Measurements from ENCODE around the gene GPC1.

DNA sequence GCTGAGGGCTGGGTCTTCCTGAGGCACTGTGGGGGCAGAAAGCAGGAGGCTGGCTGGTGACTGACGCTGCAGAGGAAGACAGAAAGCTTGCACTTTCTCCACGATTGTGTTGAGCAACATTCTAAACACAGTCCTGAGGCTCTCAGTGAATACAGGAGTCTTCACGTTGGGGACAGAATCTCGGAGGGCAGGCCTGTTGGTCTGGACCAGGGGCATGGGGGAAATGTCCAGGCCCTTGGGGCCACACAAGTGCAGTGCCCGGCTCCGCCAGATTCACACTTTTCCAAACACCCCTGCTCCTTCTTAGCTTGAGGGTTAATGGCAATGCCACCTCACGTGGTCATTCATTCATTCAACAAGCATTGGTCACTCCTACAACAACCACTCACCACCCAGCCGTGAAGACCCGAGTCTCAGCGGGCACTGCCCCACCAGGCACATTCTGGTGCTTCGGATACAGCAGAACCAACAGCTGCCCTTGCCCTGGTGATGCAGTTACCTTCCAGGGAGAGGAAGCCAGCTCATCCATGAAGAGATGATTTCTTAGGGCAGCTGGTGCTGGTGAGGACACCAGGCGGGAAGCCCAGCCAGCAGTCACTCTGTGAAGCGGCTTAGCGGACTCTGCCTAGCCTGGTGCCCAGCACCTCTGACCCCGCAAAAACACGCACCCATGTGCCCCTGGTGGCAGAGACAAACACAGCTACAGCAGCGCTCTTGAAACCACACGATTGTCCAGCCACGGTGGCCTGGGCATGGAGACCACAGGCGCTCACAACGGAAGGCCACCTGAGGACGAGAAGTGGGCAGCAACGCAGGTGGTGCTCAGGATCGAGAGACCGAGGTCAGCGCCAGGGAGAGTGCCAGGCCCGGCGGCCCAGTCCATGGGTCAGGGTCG is 10.9 kb upstream of the GPC1 start:
- TF ChIP-seq, protein P1, sequence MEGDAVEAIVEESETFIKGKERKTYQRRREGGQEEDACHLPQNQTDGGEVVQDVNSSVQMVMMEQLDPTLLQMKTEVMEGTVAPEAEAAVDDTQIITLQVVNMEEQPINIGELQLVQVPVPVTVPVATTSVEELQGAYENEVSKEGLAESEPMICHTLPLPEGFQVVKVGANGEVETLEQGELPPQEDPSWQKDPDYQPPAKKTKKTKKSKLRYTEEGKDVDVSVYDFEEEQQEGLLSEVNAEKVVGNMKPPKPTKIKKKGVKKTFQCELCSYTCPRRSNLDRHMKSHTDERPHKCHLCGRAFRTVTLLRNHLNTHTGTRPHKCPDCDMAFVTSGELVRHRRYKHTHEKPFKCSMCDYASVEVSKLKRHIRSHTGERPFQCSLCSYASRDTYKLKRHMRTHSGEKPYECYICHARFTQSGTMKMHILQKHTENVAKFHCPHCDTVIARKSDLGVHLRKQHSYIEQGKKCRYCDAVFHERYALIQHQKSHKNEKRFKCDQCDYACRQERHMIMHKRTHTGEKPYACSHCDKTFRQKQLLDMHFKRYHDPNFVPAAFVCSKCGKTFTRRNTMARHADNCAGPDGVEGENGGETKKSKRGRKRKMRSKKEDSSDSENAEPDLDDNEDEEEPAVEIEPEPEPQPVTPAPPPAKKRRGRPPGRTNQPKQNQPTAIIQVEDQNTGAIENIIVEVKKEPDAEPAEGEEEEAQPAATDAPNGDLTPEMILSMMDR (IDR thresholded peaks at IDR 0.05; ENCODE audit: insufficient read depth, low read depth, low read length): no peak
- no peak for TF ChIP-seq EZH2 (IDR thresholded peaks at IDR 0.05; ENCODE audit: insufficient read depth, low read length)

All from astrocyte (in vitro differentiated cells and primary cell).